Stimulated activated CD8-positive, alpha-beta memory T cell treated with anti-CD3 and anti-CD28 coated beads, Interleukin-15, amount 100 ng/mL, for 1 hour (primary cell): ENCODE results near the gene ZNF880.
A peak's percentile ranks its signal among the peaks of the same experiment; 100 is the strongest.
"Not testable (repeated sequence)": the region's sequence is repeated elsewhere in the genome, so short reads cannot be mapped to it uniquely, and the experiment has no call there.

Experiments used
- DNase-seq: peaks from one replicate; pipeline ENCODE4 v3.0.0-alpha.2; 2020; ENCODE audit warnings: low read depth

The ZNF880 gene

GRCh38 chr19:52369559-52370340 is at the start of gene ZNF880:
Gene ZNF880 (plus strand): TSS chr19:52369923. CDS start chr19:52369966, 43 bp downstream.
- DNase-seq = peak; percentile 83

- DNase-seq = no peak
Observed at GRCh38 chr19:52322429-52322828, 47.3 kb upstream of the ZNF880 start.

- DNase-seq = no peak
Observed at GRCh38 chr19:52331757-52332156, 38.0 kb upstream of the ZNF880 start.

GRCh38 chr19:52335768-52336116 is 34.0 kb upstream of the ZNF880 start:
- no peak for DNase-seq

GRCh38 chr19:52336117-52336790 is 33.5 kb upstream of the ZNF880 start, which contains the start of gene ZNF610:
Gene ZNF610 (plus strand): TSS chr19:52336243. CDS start chr19:52349173, 12,930 bp downstream.
- peak; percentile 68 for DNase-seq

- no peak for DNase-seq
Observed at GRCh38 chr19:52336791-52337381, 32.8 kb upstream of the ZNF880 start.

DNA sequence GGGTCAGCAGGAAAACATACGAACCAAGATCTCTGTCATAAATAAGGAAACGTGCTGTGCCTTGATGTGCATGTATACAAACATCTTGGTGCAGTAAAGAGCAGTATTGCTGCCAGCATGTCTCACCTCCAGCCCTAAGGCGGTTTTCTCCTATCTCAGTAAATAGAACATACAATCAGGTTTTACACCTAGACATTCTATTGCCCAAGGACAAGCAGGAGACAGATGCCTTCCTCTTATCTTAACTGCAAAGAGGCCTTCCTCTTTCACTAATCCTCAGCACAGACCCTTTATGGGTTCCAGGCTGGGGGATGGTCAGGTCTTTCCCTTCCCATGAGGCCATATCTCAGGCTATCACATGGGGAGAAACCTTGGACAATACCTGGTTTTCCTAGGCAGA is 30.7 kb upstream of the ZNF880 start:
- not testable (repeated sequence) for DNase-seq

DNA sequence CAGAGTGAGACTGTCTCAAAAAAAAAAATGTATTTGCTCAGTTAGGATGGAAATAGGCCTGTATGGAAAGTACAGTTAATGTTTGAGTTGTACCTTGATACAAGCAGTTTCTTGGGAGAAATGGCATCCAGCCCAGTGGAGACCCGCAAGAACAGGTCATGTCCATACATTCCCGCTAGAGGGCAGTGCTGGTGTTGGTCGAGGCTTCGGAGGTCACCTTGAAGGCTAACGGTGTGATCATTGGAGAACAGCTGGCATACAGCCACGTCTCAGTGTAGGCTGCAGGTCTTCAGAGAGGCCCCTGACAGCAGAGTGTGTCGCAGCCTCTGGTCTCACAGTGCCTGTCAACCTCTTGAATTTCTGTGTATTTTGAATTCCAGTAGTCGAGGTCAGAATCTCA is 26.2 kb upstream of the ZNF880 start:
- no peak for DNase-seq

- DNase-seq = no peak
Observed at GRCh38 chr19:52345162-52345561, 24.6 kb upstream of the ZNF880 start.

DNA sequence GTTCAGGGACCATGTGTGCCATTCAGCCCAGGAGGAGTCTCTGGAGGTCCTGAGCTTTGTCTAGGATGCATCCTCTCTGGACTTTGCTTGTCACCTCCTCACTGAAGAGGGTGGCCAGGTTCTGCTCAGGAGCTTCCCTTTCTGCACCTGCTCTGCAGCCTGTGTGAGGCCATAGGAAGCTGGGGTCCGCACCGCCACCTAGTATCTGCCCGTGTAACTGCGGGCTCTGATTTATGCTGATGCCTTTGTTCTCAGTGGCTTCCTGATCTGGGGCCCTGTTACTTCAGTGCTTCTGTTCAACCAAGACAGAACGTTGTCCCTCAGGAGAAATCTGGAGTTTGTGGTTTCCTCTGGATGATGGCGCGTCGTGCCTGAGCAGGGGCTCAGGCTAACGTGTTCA is 18.2 kb upstream of the ZNF880 start:
- no peak for DNase-seq

DNA sequence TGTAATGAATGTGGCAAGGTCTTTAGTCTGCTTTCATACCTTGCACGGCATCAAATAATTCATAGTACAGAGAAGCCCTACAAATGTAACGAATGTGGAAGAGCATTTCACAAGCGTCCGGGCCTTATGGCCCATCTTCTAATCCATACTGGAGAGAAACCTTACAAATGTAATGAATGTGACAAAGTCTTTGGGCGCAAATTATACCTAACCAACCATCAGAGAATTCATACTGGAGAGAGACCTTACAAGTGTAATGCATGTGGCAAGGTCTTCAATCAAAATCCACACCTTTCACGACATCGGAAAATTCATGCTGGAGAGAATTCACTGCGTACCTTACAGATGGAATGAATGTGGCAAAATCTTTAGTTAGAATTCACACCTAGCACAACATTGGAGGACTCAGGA is 3.3 kb upstream of the ZNF880 start:
- no peak for DNase-seq

DNA sequence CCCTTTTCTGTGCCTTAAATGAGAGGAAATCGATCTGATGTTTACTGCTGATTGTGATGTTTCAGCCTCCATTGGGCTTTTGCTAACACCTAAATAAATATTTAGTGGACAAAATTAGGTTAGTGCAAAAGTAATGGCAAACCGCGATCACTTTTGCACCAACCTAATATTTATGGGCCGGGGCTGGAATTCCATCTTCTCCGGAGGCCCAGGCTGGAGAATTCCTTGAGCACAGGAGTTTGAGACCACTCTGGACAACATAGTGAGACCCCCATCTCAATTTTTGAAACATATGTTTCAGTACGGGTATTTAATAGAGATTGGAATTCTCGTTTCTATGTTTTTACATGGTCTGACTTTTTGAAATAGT is 603 bp downstream of the ZNF880 start:
- DNase-seq = no peak

- no peak for DNase-seq
Observed at GRCh38 chr19:52391135-52391534, 21.4 kb downstream of the ZNF880 start.

GRCh38 chr19:52397310-52398080 is 27.8 kb downstream of the ZNF880 start, which contains the start of gene ZNF528:
Gene ZNF528 (plus strand): TSS chr19:52397849. CDS start chr19:52402014, 4,165 bp downstream.
- peak; percentile 92 for DNase-seq

- DNase-seq = no peak
Observed at GRCh38 chr19:52398081-52398441, 28.3 kb downstream of the ZNF880 start.

DNA sequence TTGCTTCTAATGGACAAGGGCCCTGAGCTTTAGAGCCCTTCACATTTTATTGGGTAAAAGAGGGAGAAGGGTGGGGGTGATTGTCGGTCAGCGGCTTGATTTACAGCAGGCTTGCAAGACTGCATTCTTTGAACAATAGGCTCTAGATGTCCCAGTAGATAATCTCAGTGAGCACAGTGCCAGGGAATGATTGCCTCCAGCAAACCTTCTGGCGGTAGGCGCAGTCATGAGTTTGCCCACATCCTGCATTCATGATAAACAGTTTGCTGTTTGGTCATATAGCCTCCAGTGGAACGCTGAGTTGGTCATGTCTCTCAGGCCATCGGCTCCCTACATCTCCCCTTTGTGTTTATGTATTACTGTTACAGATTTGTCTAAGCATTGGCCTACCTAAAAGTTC is 40.6 kb downstream of the ZNF880 start:
- no peak for DNase-seq

DNA sequence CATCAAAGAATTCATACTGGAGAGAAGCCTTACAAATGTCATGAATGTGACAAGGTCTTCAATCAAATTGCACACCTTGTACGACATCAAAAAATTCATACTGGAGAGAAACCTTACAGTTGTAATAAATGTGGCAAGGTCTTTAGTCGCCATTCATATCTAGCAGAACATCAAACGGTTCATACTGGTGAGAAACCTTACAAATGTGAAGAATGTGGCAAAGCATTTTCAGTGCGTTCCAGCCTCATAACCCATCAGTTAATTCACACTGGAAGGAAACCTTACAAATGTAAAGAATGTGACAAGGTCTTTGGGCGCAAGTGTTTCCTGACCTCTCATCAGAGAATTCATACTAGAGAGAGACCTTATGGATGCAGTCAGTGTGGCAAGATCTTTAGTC is 46.0 kb downstream of the ZNF880 start:
- no peak for DNase-seq

- no peak for DNase-seq
Observed at GRCh38 chr19:52428937-52429336, 59.2 kb downstream of the ZNF880 start, which contains the start of gene ZNF534. Gene ZNF534 (plus strand): TSS chr19:52429148. CDS start chr19:52431475, 2,327 bp downstream.
